GM19035 (cell line): ENCODE results near the gene TSR3.
A peak's percentile ranks its signal among the peaks of the same experiment; 100 is the strongest.

Experiments
- ATAC-seq: cut with Tn5 transposase; IDR thresholded peaks from one replicate; pipeline ENCODE4 v1.9.1; 2021; ENCODE audit not compliant: unreplicated experiment

Gene TSR3

DNA sequence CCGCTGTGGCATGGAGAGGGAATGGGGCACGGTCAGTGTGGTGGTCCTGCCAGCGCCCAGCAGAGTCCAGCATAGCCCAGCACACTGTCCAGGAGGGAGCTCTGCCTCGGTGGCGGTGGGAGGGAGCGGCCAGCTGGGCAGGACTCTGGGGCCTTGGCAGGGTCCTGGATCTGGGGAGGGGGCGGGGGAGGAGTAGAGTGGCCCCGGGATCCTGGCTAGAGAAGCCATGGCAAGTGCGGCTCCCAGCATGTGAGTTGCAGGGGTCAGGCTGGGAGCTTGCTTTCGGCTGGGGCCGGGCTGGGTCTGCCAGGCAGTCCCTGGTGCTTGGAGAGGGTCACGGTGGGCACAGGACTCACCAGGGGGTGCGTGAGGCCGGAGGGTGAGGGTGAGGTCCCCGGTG lies 3.9 kb upstream of the TSR3 start:
- ATAC-seq, result no peak

GRCh38 chr16:1354815-1355540 lies 3.3 kb upstream of the TSR3 start:
- no peak for ATAC-seq

DNA sequence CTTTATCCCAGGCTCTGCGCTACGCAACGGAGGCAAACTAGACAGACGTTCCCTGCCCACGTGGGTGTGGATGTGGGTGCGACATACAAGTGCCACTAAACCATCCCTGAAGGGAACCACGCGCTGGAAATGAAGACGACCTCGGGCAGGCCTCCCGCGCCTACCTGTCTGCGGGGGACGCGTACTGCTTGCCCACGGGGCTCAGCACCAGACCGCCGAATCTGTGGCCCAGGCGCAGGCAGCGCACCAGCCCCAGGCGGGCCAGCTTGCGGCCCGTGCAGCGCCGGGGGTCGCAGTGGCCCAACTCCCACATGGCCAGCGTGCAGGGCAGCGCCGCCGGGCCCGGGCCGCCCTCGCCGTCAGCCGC lies 480 bp downstream of the TSR3 start:
- peak; percentile 30 for ATAC-seq

GRCh38 chr16:1350691-1351090 lies 987 bp downstream of the TSR3 start:
- no peak for ATAC-seq

GRCh38 chr16:1349951-1350350 lies 1.7 kb downstream of the TSR3 start:
- no peak for ATAC-seq

DNA sequence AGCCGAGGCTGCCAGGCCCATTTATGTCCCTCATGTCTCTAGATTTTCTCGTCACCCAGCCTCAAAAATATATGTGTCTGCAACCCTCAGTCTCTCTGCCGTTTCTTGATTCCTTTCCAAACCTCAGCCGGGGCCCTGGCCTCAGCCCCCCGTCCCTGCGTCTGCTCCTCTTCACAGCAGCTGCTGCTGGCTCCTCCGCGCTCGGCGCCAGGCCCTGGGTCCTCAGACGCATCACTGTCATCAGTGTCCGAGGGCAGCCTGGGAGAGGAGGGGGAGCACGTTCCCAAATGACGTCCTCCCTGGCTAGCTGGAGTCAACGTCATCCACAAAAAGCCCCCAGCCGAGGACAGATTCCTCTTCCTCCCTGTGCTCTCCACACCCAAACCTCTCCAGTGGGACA lies 2.3 kb downstream of the TSR3 start:
- ATAC-seq, result no peak

DNA sequence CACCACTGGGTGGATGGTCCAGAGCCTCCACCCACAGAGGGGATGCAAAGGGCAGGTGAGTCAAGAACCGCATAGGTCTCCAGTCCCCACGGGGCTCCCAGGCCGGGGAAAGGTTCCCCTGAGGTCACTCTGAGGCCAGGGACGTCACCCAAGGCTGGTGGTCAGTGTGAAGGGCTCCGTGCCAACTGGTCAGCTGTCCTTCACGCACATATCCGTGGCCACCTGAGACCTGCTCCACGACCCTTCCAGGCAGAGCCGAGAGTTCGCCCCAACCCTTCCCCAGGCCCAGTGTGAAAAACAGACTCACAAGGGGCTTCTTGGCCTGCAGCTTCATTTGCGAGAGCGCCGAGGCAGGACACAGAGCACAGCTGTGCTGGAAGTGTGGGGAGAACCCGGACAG lies 2.8 kb downstream of the TSR3 start:
- ATAC-seq, result no peak

DNA sequence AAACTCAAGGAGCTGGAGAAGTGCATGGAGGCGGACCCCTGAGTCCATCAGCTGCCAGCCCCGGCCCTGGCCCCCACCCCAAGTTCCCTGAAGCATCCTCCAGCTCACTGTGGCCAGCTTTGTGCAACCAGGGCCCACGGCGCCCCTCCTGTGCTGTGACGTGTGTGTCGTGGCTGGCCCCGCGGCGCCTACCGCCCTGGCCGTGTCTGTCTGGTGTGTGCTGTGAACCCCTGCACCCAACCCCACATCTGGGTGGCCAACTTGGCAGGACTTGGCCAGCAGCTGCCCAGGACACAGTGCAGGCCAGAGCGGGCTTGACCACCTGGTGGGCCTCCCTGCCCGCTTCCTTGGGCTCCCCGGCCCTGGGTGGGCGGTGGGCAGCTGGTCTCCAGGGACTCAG lies 3.2 kb downstream of the TSR3 start:
- no peak for ATAC-seq

GRCh38 chr16:1347962-1348361 lies 3.7 kb downstream of the TSR3 start:
- no peak for ATAC-seq

GRCh38 chr16:1347286-1347855 lies 4.3 kb downstream of the TSR3 start:
- ATAC-seq, result no peak

DNA sequence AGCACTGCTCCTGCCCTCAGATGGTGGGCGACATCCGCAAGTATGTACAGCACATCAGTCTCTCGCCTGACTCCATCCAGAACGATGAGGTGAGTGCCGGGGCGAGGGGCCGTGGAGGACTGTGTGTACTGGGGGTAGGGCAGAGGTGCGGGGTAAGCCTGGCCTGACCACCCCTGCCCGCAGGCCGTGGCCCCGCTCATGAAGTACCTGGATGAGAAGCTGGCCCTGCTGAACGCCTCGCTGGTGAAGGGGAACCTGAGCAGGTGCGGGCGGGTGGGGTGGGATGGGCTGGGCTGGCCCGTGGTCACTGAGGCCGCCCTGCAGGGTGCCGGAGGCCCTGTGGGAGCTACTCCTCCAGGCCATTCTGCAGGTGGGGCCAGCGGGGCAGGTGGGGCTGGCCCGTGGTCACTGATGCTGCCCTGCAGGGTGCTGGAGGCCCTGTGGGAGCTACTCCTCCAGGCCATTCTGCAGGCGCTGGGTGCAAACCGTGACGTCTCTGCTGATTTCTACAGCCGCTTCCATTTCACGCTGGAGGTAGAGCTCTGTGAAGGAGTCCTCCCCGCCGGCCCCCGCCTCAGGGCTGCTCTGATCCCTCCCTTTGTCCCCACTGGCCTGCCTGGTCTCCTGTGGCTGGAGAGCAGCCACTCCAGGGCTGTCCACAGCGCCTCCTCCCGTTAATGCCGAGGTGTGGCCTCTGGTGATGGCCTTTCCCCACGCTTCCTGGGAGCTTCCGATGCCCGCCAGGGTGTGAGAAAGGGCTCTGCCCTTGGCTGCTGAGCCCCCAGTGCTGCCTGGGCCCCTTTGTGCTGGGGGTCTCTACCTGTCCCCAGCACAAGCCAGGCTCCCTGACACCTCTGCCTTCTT lies 5.0 kb downstream of the TSR3 start:
- ATAC-seq, result no peak

DNA sequence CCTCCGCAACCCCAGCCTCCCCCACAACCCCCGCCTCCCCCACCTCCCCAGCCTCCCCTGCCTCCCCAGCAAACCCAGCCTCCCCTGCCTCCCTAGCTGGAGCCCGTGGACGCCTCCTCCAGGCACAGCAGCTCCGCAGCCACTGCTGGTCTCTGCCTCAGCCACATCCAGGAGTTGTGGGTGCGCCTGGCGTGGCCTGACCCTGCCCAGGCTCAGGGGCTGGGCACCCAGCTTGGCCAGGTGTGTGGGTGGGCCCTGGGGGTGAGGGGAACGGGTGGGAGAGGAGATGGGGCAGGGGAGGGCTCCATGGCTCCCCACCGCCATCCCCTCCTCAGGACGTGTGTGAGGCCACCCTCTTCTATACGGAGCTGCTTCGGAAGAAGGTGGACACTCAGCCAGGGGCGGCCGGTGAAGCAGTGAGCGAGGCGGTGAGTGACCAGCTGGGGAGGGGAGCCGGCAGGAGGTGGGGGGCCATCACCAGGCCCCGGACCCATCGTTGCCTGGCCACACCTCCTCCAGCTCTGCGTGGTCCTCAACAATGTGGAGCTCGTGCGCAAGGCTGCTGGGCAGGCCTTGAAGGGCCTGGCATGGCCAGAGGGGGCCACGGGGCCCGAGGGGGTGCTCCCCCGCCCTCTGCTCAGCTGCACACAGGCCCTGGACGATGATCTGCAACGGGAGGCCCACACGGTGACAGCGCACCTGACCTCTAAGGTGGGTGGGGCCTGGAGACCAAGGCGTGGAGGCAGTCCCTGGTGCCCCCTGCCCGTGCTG lies 5.8 kb downstream of the TSR3 start:
- ATAC-seq, result no peak

GRCh38 chr16:1345087-1345486 lies 6.6 kb downstream of the TSR3 start:
- ATAC-seq, result no peak

GRCh38 chr16:1344499-1344898 lies 7.2 kb downstream of the TSR3 start:
- ATAC-seq, result no peak

DNA sequence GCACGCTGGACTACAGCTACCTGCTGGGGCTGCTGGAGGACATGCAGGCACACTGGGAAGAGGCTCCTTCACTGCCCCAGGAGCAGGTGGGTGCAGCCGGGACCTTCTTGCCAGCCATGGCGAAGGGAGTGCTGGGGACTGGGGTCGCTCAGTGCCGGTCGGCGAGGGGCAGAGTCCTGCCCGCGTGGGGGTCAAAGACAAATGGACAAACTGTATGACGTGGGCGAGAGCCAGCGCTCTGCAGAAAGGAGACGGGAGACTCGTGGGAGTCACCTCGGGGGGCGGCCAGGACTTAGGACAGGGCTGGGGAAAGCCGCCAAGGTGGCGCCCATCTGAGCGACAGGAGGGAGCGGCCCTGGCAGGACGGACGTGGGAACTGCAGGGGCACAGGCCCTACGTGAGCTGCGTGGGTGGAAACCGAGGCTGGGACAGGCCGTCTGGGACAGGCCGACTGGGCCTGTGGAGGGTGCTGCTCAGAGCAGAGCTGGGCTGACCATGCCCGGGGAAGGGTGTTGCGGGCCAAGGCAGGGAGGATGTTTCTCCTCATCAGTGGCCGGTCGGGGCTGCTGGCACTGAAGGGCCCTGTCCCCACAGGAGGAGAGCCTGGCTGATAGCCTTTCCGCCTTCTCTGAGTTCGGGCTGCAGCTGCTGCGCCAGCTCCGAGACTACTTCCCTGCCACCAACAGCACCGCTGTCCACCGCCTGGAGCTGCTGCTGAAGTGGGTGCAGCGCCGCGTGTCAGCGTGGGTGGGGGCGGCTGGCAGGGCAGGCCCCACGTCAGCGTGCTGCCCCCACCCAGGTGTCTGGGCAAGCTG lies 8.0 kb downstream of the TSR3 start:
- no peak for ATAC-seq

- peak; percentile 91 for ATAC-seq
Measured at GRCh38 chr16:1342526-1343427, 8.9 kb downstream of the TSR3 start.

DNA sequence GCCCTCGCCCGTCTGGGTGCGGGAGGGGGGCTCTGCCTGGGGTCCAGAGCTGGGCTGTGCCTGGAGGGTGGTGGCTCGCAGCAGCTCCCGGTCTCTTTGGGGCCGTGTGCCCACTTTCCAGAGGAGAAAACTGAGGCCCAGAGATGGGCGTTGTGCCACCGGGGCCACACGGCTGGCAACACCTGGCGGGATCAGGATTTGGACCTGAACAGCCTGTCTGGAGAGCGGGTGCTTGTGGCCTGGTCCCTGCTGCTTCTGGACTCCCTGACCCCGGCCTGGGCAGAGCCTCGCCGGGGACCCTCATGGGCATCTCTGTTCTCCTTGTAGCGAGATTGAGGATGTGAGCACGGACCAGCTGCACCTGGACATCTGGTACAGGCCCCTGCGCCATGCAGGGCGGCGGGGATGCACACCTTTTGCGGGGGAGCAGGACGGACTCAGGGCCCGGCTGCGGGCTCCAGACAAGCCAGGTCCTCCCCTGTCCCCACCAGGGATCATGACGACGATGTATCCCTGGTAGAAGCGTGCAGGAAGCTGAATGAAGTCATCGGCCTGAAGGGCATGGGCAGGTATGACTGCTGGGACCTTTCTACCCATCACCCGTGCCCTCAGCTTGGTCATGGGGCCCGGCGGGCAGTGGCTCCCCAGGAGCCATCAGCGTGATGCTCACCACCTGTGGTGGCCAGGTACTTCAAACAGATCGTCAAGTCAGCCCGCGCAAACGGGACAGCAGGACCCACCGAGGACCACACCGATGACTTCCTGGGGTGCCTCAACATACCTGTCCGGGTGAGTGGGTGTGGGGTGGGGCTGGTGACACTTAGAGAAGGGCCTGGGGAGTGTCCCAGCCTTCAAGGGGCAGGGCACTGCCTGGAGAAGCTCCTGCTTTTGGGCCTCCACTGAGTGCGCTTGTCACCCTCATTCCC lies 9.9 kb downstream of the TSR3 start:
- no peak for ATAC-seq

- ATAC-seq, result no peak
Measured at GRCh38 chr16:1340730-1341494, 10.8 kb downstream of the TSR3 start.
